Hematopoietic multipotent progenitor cell treated with erythropoietin and hydrocortisone succinate and interleukin-3 and kit ligand, for 17 days (in vitro differentiated cells): ENCODE measurements around the gene PRKG1.

Experiments used
- DNase-seq: peaks from one replicate; pipeline ENCODE4 v3.0.0-alpha.2; 2015; ENCODE audit warnings: low spot score

Gene PRKG1

DNA sequence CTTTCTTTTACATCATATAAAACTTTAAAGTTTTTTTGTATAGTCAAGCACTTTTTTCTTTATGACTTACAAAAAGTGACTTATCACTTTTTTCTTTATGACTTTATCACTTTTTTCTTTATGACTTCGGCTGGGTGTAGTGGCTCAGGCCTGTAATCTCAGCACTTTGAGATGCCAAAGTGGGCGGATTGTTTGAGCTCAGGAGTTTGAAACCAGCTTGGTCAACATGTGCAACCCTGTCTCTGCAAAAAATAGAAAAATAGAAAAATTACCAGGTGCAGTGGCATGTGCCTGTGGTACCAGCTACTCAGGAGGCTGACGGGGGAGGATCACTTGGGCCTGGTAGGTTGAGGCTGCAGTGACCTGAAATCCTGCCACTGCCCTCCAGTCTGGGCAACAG, 733.9 kb downstream of the PRKG1 start:
- no peak for DNase-seq

DNA sequence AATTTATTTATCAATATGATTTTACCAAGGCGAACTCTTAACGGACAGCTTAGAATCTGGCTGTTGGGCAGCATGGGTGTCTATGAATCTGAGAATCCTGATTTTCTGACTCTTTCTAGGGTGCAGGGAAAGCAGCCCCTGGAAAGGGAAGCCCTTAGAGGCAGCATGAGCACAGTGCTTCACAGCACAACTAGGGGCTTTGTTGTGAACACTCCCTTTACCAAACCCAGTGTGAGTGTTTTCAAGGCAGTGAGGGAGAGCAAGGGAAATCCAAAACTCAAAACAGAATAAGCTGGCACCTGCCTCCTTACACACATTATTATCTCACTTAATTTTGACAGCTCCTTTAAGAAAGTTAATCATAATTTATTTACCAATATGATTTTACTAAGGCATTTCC, 741.4 kb downstream of the PRKG1 start:
- no peak for DNase-seq

DNA sequence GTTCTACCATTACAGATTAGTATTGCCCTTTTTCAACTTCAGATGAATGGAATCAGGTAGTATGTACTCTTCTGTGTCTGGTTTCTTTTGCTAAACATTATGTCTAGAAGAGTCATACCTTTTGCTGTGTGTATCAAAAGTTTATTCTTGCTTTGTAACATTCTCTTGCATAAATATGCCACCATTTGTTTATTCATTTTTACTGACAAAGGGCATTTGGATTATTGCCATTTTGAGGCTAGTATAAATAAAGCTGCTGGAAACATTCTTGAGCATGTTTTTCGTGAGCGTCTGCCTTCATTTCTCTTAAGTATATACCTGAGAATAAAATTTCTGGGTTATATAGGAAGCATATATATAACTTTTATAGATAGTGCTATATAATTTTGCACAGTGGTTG, 746.8 kb downstream of the PRKG1 start:
- no peak for DNase-seq

DNA sequence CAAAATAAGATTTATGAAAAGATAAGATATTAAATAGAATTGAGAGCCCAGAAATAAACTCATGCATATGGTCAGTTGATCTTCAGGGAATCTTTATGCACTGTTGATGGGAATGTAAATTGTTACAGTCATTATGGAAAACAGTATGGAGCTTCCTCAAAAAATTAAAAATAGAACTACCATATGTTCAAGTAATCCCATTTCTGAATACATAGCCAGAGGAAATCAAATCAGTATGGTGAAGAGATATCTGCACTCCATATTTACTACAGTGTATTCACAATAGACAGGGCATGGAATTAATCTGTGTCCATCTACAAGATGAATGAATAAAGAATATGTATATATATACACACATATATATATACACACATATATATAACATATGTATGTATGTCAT, 747.5 kb downstream of the PRKG1 start:
- no peak for DNase-seq

DNA sequence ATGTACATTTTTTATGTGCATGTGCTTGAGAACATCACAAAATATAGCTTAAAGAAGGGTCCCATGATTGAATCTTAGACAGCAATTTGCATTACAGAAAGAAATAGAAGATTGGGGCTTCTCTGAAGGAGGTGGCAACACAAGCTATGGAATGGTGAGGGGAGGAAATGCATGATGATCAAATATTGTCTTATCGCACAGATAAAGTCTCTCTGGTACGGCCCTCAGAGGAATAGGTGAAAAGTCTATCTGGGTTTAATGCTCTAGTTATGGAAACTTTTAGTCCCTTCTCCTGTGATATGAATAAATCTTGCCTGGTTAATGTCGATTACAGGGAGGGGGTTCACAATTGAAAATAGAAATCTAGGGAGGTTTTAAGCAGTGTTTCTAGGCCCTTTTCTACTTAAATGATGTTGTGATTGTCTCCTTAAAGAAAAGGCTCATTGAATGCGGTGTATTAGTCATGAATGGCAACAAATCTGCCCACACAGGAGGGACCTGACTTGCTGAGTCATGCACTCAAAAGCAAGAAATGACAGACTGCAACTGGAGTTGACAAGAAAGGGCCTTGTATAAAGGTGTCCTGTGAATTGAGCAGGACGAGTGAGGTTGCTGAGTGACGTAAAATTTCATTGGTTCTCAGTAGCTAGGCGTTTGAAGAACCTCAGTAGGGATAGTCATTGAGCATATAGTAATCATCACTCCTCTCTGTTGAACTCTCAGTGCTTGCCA, 758.5 kb downstream of the PRKG1 start:
- no peak for DNase-seq

DNA sequence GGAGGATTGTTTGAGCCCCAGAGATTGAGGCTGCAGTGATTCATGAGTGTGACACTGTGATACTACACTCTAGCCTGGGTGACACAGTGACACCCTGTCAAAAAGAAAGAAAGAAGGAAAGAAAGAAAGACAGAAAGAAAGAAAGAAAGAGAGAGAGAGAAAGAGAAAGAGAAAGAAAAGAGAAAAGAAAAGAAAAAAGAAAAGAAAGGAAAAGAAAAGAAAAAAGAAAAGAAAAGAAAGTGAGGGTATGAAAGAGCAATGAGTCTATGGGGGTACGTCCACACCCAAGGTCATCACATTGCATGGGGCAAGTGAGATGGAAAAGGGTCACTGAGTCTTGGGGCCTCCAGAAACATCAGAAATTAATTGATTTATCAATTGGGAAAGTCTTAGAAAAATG, 760.3 kb downstream of the PRKG1 start:
- no peak for DNase-seq

DNA sequence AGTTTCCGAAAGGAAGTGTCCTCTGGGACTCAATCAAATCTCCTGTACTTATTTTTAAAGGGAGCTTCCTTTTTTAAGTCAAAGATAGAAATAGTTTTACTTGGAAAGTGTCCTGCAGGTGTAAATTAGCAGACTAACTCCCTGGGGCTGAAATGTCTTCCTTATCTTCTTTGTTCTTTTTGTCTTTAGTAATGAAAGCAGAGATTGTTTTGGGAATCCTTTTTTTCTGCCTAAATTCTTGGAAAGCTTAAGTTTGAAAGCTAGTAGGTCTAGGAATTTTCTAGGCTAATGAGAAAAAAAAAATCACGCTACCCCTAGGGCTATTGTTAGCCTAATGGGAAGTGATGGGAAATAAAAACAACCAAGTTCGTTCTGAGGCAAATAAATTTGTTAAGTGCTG, 764.2 kb downstream of the PRKG1 start:
- DNase-seq = no peak

DNA sequence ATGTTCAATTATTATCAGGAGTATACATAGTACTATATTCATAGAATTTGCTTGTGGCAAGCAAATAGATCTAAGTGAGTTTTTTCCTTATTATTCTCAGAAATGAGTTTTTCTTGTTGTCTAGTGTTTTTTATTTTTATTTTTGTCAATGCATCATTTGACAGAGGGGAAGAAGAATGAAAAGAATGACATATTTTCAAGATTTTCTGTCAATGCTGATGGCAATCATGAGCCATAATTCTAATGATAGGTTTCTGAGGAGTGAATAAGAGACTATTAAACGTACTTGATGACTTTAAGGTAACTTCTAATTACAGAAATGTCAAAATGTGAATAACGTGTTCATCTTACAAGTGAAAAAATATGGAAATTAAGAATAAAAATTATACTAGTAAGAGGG, 769.7 kb downstream of the PRKG1 start:
- DNase-seq = no peak

DNA sequence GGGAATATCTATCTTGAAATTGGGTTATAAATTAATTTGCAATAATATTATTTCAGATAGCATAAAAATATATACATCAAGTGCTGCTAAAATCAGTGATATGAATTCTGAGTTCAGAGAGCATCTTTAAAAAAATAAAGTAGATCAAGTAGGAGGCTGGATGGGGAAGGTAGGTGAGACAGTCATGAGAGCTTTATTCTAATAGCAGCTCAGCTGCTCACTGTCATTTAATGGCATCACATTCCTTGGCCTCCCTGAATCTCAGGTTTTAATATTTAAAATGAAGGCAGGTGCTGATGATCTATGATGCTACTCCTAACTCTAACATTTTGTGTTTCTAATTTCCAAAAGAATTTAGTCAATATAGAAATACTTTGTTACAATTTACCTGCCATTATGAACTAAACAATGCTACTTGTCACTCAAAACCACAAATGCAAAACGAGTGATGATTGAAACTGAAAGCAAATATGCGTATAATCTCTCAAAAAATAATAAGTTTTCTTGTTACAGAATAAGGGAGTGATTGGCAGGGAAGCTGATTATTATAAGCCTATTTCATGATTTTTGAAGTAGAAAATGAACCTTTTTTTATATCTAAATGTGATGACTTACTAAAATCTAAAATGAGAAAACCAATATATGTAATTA, 772.7 kb downstream of the PRKG1 start:
- no peak for DNase-seq

DNA sequence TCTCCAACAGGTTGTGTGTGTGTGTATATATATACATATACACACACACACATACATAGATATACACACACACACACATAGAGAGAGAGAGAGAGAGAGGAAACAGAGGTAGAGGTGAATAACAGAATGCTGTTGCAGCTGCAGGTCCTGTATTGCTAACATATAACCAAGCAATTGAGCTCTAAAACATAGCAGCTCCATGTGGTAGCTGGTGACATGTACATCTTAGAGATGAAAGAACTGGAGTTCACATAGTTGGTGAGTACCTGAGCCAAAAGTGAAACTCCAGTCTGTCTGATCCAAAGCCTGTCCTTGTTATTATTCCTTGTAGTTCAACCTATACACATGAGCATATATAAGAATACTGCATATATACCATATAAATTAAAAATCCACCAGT, 778.0 kb downstream of the PRKG1 start:
- no peak for DNase-seq

DNA sequence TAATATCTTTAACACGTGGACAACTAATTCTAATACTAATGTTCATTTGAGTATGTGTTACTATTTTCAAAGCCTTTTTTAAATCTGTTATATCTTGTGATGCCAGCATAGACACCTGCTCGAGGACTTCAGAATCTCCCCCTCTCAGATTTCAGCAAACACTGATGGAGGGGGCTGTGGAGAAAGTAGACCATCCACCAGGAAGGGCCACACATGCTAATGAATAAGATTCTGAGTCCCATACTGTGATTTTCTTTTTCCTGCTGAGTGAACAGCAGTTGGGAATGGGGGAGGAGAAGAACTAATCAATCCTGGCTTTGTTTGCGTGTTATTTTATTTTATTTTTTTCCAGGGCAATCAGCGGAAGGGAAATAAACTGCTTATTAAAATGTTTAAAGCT, 783.0 kb downstream of the PRKG1 start:
- DNase-seq = no peak

DNA sequence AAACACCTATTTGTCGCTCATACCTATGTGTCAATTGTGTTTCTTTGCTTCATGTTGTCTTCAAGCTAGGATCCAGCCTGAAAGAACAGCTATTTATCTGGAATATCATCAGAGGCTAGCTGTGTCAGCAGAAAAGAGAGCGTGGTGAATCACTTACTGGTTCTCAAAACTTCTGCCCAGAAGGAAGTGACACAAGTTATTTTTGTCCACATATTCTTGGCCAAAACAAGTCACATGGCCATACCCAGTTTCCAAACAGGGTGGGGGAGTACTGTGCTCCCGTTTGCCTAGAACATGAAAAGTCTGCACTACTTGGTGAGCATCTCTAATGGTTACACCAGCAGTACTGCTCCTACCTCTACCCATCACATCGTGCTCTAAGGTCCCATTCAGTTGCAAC, 786.0 kb downstream of the PRKG1 start:
- no peak for DNase-seq

DNA sequence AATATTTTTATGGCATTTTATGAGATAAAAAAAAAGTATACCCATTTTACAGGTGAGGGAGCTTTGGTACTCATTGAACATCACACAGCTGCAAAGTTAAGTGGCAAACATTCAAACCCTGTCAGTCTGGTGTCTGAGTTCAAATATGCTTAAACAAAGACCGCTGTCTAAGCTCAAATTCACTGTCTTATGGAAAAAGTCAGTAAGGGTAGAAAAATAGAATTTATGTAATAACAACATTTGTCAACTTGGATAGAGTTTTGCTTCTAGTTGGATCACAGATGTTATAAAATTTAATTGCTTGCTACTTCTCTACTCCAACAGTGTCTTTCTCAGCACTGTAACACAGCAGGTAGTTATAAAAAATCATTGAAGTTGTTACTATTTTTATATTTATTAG, 786.8 kb downstream of the PRKG1 start:
- no peak for DNase-seq

DNA sequence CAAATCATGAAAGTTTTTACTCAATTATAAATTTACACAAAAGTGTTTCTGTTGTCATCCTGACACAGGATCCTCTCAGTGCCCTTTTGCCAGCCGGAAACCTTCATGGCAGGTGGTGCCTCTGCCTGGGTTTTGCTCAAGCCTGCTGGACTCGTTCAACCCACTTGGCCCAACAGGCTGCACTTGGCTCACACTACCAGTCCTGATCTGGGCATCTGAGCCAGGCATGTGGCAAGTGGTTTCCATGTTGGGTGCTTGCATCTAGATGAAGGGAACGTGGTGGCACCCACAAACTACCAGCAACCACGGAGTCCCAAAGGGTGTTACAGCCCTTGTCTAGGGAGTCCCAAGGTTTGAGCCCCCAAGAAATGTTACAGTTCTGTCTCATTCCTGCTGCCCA, 787.4 kb downstream of the PRKG1 start:
- no peak for DNase-seq

DNA sequence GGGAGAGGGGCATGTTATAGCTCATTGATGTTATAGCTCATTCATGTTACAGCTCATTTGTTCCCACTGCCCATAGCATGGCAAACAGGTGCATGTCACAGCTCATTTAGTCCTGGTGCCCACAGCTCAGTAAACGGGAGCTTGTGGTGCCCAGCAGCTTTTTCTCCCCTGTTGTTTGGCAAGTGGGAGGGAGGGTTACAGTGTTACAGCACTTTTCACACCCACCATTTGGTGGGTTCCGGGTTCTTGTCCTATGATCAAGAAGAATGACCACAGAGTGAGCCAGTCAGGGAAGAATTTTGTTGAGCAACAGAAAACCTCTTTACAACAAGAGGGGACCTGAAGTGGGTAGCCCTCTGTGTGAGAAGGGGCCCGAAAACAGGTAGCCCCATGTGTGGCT, 787.9 kb downstream of the PRKG1 start:
- no peak for DNase-seq

DNA sequence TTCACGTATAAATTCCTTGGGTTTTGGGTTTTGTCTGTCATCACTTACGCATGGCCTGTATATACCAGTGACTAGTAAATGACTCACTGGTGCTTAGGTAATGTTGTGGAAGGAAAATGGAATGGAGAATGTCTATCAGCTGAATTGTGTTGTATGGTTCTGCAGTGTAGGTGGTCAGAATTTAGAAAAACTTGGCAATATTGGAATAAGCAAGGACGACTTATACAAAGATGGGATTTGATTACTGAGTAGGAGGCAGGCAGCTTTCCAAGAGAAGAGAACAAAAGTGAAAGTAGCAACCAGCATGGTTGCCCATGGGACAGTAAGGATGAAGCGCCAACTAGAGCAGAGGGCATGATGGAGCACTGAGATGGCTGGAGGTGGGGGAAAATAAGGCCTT, 793.7 kb downstream of the PRKG1 start:
- no peak for DNase-seq

DNA sequence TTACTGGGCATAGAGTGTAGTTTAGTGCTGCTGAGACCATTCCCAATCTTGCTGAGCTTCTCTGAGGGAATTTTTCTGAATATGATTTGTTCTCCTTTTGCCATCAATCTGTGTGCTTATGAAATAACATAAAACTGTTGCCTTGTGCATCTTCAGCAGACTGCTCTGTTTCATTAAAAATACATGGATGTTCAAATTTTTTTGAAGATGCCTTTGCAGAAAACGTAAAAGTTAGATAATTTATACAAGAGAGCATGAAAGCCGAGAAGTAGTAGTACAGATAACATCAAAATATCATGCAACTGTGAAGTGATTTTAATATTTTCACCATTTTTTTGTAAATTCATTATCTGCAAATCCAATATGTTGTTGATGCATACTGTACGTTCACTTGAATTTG, 799.8 kb downstream of the PRKG1 start:
- no peak for DNase-seq

DNA sequence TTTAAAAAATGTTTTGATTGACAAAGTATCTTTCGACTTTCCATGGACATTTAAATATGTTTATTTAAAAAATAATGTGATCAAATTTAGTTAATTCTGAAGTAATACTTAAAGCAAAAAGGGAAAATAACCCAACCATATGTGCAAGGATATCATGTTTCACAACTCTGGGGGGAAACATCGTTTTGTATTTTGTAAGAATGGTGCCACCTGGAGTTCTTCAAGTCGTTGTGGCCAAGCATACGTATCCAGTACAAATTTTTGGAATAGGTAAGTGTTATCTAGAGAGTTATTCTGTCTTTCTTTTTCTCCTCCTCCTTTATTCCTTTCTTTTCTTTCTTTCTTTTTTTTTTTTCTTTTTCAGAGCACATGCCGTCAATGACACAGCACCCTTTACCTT, 801.3 kb downstream of the PRKG1 start:
- no peak for DNase-seq

DNA sequence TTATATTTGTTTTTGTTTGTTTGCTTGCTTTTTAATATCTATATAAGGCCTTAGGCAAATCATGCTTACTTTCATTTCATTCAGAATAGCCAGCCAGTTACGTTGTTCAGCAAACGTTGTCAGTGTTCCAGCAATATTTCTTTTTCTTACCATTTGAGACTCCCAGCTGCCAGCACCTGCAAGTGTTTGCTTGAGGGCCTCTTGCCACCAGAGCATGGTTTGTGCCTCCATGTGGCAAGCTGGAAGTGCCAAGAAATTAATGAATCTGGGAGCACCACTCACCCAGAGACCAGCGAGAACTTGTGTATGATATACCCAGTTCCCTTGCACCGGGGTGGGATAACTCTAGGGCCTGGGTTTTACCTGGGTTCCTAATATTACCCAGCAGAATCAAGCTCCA, 802.2 kb downstream of the PRKG1 start:
- DNase-seq = no peak

DNA sequence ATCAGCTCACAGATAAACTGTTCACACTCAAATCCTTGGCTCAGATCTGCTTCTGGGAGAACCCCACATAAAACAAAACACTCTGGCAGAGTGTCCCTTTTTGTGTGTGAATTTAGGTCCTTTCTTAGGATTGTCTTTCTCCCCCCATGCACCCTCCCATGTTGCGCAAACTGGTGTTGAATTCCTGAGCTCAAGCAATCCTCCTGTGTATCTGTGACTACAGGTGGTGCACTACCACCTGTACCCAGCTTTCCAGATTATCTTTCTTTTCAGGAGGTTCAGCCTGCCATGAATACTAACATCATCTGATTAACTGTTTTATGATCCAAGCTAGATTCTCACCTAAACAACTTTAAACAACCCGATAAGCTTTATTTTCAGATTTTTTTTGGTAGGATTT, 802.7 kb downstream of the PRKG1 start:
- no peak for DNase-seq

DNA sequence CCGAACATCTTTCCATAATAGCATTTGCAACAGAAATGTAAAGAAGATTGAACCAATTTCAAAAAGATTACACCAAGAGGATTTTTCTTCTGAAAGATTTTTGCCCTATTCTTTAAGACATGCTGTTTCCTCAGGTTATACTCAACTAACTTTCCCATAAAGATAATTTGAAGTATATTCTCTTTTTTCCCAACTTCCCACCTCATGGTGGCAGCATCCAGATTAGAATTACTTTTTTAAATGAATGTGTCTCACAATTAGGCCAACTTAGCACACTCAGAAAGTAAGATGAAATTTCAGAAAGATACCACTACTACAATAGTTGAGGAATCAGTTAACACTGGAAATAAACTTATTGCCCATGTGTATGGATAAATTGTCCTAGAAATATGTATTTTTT, 803.3 kb downstream of the PRKG1 start:
- no peak for DNase-seq

DNA sequence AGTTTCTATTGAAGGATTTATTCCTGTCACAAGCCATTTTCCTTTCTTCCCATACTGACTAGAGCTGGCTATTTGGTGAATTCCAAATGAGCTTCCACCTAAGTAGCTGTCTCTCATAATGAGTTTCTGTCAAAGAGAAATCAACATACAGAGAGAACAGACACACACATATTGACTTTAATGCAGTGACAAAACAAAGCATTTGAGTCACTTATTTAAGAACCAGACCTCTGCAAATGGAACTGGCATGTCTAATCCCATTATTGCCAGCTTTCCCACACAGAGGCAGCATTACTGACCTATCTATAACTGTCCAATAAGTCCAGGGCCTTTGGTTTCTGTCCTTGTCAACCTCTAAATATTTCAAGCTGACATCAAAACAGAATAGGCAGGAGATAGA, 804.4 kb downstream of the PRKG1 start:
- no peak for DNase-seq

DNA sequence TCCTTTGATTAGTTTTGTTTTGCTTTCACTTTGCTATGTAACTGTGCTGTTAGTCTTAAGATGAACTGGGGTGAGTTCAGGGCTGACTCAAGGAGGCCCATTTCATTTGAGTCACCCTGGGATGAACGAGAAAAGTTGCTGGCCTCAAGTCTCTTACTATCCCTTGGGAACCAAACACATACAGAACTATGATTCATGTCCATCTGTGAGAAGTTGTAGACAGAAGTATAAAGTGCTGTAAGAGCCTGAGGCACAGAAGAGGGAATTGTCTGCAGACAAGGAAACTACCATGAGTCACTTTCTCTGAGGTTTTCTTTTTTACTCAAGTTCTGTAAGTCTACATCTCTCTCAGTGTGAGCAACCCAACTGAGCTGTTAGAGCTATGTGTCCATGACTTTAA, 805.0 kb downstream of the PRKG1 start:
- DNase-seq = no peak

DNA sequence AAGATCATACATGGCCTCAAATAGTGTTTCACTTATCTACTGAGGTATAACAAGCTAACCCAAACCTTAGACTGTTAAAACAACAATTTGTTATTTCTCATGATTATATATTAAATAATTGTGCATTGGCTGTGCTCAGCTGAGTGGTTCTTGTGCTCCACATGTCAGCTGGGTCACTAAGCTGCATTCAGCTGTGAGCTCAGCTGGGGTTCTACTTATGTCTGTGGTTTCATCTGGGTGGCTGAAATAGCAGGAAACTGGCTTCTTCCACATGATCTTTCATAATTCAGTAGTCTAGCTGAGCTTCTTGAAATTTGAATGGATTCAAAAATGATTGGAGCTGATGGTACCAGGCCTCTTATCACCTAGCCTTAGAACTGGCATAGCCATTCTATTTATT, 806.9 kb downstream of the PRKG1 start:
- no peak for DNase-seq
